OCI-LY1 (cell line): ENCODE data around the gene VLDLR.

ENCODE experiments used
- CTCF ChIP-seq: fragments of 200-600 bp; sonication (generic), shearing (Covaris generic); IDR thresholded peaks from 2 replicates; pipeline ENCODE4 v1.5.1; 2017; ENCODE audit warnings: mild to moderate bottlenecking, antibody characterized with exemption, low read length, moderate library complexity, mixed read lengths
- EZH2 ChIP-seq: fragments of 200-600 bp; sonication (generic), shearing (Covaris generic); IDR thresholded peaks from 2 replicates; pipeline ENCODE4 v1.8.0; 2017; ENCODE audit warnings: borderline replicate concordance, mixed run types, mild to moderate bottlenecking, antibody characterized with exemption, low read length, moderate library complexity, mixed read lengths

DNA sequence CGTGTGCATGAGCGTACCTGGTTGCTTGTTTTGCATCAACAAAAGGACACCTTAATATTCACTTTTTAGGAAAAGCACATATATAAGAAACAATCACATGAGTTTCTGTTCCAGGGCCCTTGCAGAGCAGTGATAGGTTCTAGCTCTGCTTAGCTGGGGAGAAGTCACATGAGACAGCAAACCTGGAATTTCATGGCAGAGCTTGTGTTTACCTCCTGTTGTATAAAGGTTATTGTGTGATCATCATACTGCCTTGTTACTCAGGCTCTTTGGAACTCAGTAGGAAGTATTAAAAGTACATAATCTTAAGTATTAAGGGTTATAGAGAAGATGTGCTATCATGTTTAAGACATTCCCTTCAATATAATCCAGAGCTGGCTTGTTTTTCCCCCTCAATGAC, 18.0 kb upstream of the VLDLR start:
- TF ChIP-seq EZH2 (no peak), CTCF (no peak)
